ENCODE data around the gene MBP. TPM values are rescaled to one million over a fixed set of nuclear protein-coding genes. Genes with fewer than 3 reads are reported as not detected.

Gene MBP
- total RNA-seq, 3 donors from 2014 or later: 37.9 to 48.5 (median 47.4) TPM

- no peaks in the 10 kb centered on the region for H3K9me3 ChIP-seq
- H3K36me3 ChIP-seq (ENCODE audit: low read depth): no peaks in the 10 kb centered on the region
- intact Hi-C loops (cut with DNase I, micrococcal nuclease): no loop called here
- no peaks in the 10 kb centered on the region for H3K4me1 ChIP-seq (ENCODE audit: low read depth)
- DNase-seq (no peak), ATAC-seq (no peak)
- H3K4me3 ChIP-seq: no peak overlapping the region
- no peak for TF ChIP-seq CTCF (IDR thresholded peaks at IDR 0.05)
Observed at GRCh38 chr18:77160515-77160914, 27.9 kb upstream of the MBP start.

GRCh38 chr18:77157312-77157711, 24.7 kb upstream of the MBP start:
- intact Hi-C loops (cut with DNase I, micrococcal nuclease): no loop called here
- Histone ChIP-seq H3K36me3 (ENCODE audit: low read depth) (no peaks in the 10 kb centered on the region), H3K4me3 (no peak overlapping the region), H3K4me1 (ENCODE audit: low read depth) (no peaks in the 10 kb centered on the region), H3K9me3 (no peaks in the 10 kb centered on the region)
- ATAC-seq: no peak
- DNase-seq: no peak
- no peak for TF ChIP-seq CTCF (IDR thresholded peaks at IDR 0.05)

- H3K36me3 ChIP-seq (ENCODE audit: low read depth): no peaks in the 10 kb centered on the region
- intact Hi-C loops (cut with DNase I, micrococcal nuclease): no loop called here
- DNase-seq (no peak), ATAC-seq (no peak)
- TF ChIP-seq CTCF (IDR thresholded peaks at IDR 0.05): no peak
- no peaks in the 10 kb centered on the region for H3K9me3 ChIP-seq
- no peaks in the 10 kb centered on the region for H3K4me1 ChIP-seq (ENCODE audit: low read depth)
- H3K4me3 ChIP-seq: no peak overlapping the region
Observed at GRCh38 chr18:77155031-77155430, 22.4 kb upstream of the MBP start.

- Histone ChIP-seq H3K9me3 (no peaks in the 10 kb centered on the region), H3K36me3 (ENCODE audit: low read depth) (no peaks in the 10 kb centered on the region), H3K4me1 (ENCODE audit: low read depth) (no peaks in the 10 kb centered on the region), H3K4me3 (no peak overlapping the region)
- ATAC-seq (no peak), DNase-seq (no peak)
- intact Hi-C loops (cut with DNase I, micrococcal nuclease): no loop called here
- TF ChIP-seq CTCF (IDR thresholded peaks at IDR 0.05): no peak
Observed at GRCh38 chr18:77153404-77153803, 20.8 kb upstream of the MBP start.

- Histone ChIP-seq H3K4me1 (ENCODE audit: low read depth) (no peaks in the 10 kb centered on the region), H3K9me3 (no peaks in the 10 kb centered on the region), H3K4me3 (no peak overlapping the region), H3K36me3 (ENCODE audit: low read depth) (no peaks in the 10 kb centered on the region)
- no peak for TF ChIP-seq CTCF (IDR thresholded peaks at IDR 0.05)
- DNase-seq (no peak), ATAC-seq (no peak)
- intact Hi-C loops (cut with DNase I, micrococcal nuclease): no loop called here
Observed at GRCh38 chr18:77151772-77152520, 19.4 kb upstream of the MBP start.

All from mucosa of descending colon (tissue), 3 donors.